NCI-H2029 (cell line): ENCODE data around the gene STX12.
"Not testable (repeated sequence)": the region's sequence is repeated elsewhere in the genome, so short reads cannot be mapped to it uniquely, and the experiment has no call there.

Experiments used
- DNase-seq: peaks from one replicate; lab custom pipeline; 2025; lab: John Stamatoyannopoulos, UW

Gene STX12

DNA sequence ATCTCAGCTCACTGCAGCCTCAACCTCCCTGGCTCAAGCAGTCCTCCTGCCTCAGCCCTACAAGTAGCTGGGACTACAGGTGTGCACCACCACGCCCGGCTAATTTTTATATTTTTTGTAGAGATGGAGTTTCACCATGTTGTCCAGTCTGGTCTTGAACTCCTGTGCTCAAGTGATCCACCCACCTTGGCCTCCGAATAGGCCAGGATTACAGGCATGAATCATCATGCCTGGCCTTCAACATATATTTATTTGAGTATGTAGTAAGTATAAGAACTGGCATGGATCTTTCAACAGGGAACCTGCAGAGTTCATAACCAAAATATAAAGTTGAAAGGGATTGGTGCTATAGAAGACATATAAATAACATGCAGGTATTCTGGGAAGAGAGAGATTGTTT is 2.3 kb downstream of the STX12 start:
- not testable (repeated sequence) for DNase-seq

DNA sequence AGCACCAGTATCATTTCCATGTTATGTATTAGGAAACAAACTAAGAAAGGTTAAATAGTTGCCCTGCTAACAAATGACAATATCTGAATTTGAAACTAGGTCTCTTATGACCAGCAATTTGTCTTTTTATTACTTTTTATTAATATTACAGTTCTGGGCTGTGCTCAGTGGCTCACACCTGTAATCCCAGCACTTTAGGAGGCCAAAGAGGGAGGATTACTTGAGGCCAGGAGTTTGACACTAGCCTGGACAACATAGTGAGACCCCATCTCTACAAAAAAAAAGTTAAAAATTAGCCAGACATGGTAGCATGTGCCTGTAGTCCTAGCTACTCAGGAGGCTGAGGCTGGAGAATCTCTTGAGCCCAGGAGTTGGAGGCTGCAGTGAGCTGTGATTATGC is 3.3 kb downstream of the STX12 start:
- not testable (repeated sequence) for DNase-seq

DNA sequence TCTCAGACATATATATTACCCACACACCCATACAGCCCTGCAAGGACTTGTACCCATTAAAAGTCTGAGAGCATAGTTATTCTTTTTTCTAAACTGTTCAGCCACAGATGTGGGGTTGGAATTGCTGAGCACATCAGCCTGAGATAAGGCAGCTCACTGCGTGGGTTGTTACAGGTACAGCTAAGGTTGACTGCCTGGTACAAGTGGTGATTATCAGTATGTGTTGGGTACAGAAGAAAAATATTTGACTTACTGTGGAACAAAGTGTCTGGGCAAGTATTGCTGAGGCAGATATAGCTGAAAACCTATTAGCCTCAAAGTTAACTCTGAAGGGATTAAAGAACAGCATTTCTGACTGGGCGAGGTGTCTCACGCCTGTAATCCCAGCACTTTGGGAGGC is 5.0 kb downstream of the STX12 start:
- DNase-seq, result no peak

DNA sequence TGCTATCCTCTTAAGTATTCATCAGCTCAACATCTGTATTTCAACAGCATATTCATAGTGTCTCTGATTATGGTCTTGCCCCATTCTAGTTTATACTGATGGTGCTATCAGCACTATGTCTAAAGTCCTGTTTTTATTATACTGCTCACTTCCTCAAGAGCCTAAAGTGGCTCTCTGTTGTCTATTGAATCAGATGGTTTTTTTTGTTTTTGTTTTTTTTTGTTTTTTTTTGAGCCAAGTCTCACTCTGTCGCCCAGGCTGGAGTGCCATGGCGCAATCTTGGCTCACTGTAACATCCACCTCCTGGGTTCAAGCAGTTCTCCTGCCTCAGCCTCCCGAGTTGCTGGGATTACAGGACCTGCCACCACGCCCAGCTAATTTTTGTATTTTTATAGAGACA is 6.1 kb downstream of the STX12 start:
- DNase-seq, result no peak

DNA sequence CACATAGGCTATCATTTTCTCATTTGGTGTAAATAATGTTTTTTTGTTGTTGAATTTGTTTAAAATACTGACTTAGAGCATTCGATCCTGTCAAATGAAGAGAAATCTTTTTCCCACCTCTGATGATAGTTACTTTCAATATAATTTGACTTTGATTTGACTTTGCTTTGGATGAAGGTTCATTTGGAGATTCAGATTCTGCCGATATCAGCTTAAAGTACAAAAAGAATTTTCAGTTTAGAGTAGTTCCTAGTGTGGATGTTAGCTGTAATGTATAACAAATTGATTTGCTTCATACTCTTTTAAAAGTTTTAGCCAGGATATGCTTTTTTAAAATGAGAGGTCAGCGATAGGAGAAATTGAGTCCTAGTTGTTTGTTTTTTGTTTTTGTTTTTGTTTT is 9.9 kb downstream of the STX12 start:
- DNase-seq, result no peak

DNA sequence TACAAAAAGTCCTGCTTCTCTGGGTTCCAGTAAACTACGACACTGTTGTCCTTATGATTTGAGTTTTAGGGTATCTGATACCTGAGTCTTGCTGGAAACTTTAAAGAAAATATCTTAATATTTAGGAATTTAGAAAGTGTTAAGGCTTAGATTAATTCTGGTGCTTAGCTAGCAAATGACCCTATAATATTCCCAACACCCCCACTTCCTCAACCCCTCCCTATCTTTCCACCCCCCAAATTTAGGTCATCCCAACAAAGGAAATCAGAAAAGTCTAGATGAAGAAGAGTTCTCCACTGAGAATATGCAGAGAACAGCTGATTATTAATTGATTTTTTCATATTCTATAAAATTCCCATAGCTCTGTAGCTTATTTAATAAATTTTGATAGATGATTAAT is 11.7 kb downstream of the STX12 start:
- no peak for DNase-seq

DNA sequence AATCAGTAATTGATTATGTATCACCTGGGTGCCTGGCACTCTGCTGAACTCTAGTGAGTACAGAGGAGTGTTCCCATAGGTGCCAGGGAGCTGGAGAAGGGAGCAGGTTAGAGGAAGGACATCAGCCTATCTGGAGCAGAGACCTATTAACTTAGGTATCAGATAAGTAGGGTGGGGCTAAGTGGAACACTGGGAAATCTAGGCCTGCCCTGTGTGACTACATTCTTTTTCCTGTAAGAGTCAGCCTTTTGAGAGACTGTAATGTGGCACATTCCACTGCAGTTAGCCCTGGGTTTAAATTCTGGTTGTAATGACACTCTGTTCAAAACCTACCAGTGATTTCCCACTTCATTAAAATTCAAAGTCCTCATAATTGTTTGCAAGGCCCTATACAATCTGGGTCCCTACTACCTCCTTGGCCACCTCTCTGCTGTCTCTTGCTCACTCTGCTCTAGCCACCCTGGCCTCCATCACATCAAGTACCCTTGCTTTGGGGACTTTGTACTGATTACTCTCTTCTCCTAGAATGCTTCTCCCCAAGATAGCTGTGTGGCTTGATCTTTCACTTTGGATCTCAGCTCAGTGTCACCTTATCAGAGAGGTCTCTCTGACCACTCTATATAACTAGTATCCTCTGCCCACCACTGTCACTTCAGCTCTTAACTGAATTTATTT is 12.9 kb downstream of the STX12 start:
- DNase-seq, result no peak

DNA sequence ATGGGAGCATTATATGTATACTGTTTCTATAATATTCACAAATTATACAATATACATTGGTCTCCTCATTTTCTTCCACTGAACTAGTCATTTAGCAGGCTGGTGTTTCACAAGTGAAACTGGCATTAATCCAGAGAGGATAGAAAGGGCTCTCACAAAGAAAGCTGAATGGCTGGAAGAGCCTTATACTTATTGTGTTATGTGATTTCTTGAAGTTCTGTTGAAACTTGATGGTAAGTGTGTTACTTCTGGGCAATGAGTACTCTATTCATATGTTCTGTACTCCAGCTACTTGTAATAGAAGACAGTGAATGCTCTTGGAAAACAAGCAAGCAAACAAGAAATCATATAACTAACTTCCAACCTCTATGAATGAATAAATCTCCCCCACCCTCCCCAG is 14.9 kb downstream of the STX12 start:
- no peak for DNase-seq

DNA sequence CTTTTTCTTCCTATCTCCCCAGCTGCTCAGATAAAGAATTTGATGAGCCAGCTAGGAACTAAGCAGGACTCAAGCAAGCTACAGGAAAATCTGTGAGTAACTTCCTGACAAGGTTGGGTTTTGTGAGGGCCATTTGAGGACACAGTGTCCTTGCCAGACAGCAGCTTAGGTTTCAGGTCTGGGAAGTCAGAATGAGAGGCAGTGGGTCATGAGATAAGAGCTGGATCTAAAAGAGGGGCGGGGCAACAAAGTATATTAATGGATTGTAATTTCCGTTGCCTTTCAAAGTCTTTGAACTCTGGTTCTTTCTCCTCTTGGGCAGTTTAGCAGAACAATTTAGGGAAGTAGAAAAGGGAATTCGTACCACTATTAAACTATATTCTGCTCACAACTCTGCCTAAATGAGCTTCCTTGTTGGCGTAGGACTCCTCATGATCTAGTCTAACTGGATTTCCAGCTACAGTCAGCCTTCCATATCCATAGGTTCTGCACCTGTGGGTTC is 16.6 kb downstream of the STX12 start:
- no peak for DNase-seq

DNA sequence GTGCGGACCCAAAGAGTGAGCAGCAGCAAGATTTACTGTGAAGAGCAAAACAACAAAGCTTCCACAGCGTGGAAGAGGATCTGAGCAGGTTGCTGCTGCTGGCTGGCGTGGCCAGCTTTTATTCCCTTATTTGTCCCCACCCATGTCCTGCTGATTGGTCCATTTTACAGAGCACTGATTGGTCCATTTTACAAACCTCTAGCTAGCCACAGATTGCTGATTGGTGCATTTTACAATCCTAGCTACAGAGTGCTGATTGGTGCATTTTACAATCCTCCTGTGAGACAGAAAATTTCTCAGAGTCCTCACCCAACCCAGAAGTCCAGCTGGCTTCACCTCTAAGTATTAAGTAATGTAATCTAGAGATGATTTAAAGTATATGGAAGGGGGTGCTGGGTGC is 17.3 kb downstream of the STX12 start:
- not testable (repeated sequence) for DNase-seq

DNA sequence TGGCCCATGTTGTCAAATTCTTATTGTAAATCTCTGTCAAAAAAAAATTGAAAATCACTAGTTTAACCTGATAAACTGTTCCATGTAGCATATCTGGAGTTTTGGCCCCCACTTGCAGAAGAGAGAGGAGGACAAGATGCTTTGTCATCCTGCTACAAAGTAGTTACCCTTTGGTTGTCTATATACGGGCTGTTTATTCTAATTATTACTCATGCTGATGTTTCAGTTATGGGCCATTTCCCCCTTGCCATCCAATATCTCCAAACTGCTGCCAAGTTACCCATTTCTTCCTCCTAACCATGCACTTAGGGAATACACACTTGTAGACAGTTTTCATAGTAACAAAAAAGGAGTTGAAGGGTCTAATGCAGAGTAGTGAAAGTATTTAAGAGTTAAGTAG is 22.6 kb downstream of the STX12 start:
- DNase-seq, result no peak

DNA sequence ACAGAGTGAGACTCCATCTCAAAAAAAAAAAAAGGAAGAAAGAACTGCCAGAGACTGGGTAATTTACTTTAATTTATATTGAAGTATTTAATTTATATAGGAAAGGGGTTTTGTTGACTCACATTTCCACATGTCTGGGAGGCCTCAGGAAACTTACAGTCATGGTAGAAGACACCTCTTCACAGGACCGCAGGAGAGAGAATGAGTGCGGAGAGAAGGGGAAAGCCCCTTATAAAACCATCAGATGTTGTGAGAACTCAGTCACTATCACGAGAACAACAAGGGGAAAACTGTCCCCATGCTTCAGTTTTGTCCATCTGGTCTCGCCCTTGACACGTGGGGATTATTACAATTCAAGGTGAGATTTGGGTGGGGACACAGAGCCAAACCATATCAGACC is 31.8 kb downstream of the STX12 start:
- DNase-seq, result no peak

DNA sequence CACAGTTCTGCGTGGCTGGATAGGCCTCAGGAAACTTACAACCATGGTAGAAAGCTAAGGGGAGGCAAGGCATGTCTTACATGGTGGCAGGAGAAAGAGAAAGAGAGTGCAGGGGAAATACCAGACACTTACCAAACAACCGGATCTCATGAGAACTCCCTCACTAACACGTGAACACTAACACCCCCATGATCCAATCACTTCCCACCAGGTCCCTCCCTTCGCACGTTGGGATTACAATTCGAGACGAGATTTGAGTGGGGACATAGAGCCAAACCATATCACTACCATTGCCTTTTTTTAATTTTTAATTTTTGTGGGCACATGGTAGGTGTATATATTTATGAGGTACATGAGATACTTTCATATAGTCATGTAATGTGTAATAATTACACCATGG is 33.7 kb downstream of the STX12 start:
- DNase-seq, result no peak

DNA sequence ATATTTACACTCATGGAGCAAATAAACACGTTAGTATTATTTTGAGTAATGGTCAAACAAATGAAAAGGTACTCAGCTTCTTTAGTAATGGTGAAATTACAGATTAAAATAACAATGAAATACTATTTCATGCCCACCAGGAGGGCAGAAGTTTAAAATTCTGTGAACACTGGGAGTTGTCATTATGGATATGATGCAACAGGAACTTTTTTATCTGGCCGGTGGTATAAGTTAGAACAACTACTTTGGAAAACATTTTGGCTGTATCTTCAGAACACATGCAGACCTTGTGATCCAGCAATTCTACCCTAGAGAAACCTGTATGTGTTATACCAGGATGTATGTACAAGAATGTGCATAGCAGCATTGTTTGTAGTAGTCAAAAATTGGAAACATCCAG is 34.4 kb downstream of the STX12 start:
- DNase-seq, result no peak

DNA sequence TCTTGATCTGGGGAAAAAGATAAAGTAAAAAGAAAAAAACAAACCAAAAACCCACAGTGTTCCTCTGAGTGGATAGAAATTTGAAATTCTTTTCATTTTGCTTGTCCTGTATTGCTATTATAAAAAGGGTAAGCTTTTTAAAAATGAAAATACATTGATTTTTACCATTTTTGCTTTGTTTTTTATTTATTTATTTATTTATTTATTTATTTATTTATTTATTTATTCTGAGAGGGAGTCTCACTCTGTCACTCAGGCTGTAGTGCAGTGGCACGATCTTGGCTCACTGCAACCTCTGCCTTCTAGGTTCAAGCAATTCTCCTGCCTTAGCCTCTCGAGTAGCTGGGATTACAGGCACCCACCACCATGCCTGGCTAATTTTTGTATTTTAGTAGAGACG is 35.1 kb downstream of the STX12 start:
- DNase-seq, result not testable (repeated sequence)

DNA sequence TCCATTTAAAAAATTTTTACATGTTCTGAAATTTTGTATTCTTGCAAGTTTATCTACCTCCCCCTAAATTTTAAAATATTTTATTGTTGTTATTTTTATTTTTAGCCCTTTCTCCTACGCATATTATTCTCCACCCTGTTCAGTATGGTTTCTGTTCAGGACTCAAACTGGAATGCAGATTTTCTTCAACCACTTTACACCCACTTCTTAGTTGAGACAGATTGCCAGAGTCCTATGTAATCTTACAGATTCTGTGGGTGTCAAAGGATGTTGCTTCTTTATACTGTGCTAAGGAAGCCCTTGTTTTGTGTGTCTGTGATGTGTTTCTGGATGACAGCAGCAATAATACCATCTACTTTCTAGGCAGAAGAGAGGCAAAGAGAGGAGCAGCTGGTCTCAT is 36.9 kb downstream of the STX12 start:
- DNase-seq, result no peak

DNA sequence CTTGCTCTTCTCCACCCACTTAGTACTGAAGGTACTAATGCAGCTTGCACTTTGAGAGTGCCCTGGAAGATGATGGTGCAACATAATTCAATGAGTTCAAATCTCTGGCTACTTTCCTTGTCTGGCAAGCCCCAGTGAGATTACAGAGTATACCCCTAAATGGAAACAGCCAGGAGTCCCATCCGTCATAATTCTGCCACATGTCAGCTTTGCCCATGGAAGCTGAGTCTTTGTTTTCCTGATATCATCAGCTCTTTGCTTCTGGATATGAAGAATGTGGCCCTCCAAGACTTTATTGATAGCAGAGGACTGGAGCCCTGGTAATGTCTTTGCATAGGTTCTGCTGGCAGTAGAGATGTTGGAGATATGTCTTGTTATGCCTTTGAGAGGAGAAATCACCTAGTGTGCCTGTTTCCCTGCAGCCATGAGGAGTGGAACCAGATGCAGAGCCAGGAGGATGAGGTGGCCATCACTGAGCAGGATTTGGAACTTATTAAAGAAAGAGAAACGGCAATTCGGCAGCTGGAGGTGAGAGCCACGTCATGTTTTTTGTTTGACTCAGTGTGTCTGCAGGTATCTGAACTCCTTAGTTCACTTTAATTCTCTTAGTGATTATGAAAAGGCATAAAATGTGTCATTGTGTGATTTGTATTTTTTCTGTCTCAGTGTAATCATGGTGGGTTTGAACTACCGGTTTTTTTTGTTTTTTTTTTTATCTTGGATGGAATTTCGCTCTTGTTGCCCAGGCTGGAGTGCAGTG is 38.9 kb downstream of the STX12 start:
- DNase-seq, result no peak

DNA sequence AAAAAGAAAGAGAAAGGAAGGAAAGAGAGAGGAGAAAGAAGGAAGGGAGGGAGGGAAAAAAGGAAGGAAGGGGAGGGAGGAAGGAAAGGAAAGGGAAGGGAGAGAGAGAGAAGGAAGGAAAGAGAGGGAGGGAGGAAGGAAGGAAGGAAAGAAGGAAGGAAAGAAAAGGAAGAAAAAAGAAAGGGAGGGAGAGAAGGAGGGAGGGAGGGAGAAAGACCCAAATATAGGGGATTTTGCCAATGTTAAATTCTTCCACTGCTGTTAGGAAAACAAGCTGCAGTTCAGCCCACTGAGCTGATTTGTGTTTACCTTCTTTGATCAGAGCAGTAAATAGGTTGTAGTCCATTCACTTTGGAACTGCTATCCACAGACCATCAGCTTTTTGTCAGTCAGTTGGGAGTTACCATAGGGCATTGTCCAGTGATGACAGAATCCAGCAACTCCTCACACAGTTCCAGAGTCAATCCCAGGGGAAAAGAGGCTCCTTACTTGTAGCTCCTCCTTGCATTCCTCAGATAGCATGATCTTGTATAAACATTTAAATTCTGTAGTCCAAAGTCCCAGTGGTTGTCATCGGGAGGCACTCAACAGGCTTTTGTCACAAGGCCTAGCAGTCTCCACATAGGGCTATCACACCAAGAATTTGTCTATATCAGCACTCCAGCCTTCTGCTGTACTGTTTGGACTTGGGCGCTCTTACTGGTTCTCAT is 44.1 kb downstream of the STX12 start:
- DNase-seq, result no peak

DNA sequence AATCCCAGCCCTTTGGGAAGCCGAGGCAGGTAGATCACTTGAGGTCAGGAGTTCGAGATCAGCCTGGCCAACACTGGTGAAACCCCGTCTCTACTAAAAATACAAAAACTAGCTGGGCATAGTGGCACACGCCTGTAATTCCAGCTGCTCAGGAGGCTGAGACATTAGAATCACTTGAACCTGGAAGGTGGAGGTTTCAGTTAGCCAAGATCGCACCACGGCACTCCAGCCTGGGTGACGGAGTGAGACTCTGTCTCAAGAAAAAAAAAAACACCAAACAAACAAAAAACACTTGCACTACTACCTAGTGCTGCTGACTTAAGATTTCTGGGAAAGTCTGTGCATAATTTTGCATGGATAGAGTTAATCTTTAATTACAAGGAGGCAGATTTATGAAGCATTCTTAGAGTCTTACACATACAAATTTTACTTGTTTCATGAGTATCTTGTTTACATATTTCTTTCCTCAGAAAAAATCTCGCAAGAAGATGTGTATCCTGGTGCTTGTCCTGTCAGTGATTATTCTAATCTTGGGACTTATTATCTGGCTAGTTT is 48.8 kb downstream of the STX12 start:
- DNase-seq, result no peak

DNA sequence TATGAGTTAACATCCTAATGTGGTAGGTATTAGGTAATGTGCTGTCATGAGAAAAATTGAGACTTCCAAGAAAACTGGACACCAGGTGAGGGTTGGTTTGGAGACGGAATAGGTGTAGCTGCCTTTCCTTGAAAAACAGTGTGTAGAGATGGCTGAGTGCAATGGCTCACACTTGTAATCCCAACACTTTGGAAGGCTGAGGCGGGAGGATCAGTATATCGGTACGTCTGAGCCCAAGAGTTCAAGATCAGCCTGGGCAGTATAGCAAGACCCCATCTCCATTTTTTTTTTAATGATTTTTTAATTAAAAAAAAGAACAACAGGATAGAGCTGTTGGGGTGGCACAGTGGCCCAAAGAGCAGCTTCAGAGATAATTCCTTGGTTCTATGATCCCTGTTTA is 50.8 kb downstream of the STX12 start:
- DNase-seq, result no peak

DNA sequence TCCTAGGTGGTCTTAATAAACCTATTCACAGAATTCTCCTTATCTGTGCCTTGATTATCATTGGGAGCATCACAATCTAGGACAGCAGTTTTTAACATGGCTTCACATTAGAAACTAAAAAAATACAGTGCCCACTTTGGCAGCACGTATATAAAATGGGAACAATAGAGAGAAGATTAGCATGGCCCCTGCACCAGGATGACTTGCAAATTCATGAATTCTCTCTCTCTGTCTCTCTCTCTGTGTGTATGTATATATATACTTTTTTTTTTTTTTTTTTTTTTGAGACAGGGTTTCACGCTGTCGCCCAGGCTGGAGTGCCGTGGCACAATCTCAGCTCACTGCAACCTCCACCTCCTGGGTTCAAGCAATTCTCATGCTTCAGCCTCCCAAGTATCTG is 51.4 kb downstream of the STX12 start:
- no peak for DNase-seq

DNA sequence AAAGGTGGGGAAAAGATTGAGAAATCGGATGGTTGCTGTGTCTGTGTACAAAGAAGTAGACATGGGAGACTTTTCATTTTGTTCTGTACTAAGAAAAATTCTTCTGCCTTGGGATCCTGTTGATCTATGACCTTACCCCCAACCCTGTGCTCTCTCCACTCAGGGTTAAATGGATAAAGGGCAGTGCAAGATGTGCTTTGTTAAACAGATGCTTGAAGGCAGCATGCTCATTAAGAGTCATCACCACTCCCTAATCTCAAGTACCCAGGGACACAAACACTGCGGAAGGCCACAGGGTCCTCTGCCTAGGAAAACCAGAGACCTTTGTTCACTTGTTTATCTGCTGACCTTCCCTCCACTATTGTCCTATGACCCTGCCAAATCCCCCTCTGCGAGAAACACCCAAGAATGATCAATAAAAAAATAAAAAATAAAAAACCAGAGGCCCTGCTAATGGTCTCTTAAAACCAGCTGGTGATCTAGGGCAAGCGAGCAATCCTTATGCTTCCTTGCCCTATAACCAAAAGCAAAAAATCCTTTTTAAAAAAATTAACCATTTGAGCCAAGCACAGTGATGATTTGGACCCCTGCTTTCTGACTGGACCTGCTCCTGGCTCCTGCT is 56.4 kb downstream of the STX12 start:
- not testable (repeated sequence) for DNase-seq
